Nucleus accumbens (tissue), 56 donors: ENCODE measurements around the gene ZNF529.
"Not testable (repeated sequence)": the region's sequence is repeated elsewhere in the genome, so short reads cannot be mapped to it uniquely, and the experiment has no call there.

Experiments
- DNase-seq, 56 donors: peaks; one replicate each; lab custom pipeline; 2025; lab: John Stamatoyannopoulos, UW

ZNF529 gene

GRCh38 chr19:36573020-36573894, at the start of gene ZNF529:
ZNF529 (minus strand) TSS chr19:36573292; CDS start chr19:36572346, 946 bp downstream.
- DNase-seq: peak; percentile 35 to 93 (median 80)

GRCh38 chr19:36605877-36606478, 32.9 kb upstream of the ZNF529 start:
- DNase-seq: no peak

GRCh38 chr19:36605101-36605876, 32.2 kb upstream of the ZNF529 start, which contains the start of gene ZNF382:
ZNF382 (plus strand) TSS chr19:36605313; CDS start chr19:36609915, 4,602 bp downstream.
- peak in 55 of 56 donors; percentile 13 to 88 (median 72) for DNase-seq

- DNase-seq: peak in 54 of 56 donors; percentile 11 to 86 (median 68)
Measured at GRCh38 chr19:36604656-36605100, 31.6 kb upstream of the ZNF529 start.

- DNase-seq: not testable (repeated sequence)
Measured at GRCh38 chr19:36602681-36603080, 29.6 kb upstream of the ZNF529 start.

- DNase-seq: no peak
Measured at GRCh38 chr19:36579255-36579654, 6.2 kb upstream of the ZNF529 start.

- DNase-seq: no peak
Measured at GRCh38 chr19:36577271-36577996, 4.3 kb upstream of the ZNF529 start.

GRCh38 chr19:36574741-36575140, 1.6 kb upstream of the ZNF529 start:
- no peak for DNase-seq

GRCh38 chr19:36573895-36574720, 1.0 kb upstream of the ZNF529 start:
- DNase-seq: peak in 2 of 56 donors; percentile 14 to 28

- no peak for DNase-seq
Measured at GRCh38 chr19:36572593-36573019, 486 bp downstream of the ZNF529 start.

- DNase-seq: no peak
Measured at GRCh38 chr19:36564391-36564790, 8.7 kb downstream of the ZNF529 start.

GRCh38 chr19:36547001-36547732, 25.9 kb downstream of the ZNF529 start:
- no peak for DNase-seq

GRCh38 chr19:36528921-36529518, 44.1 kb downstream of the ZNF529 start:
- peak in 4 of 56 donors; percentile 0 to 37 (median 18) for DNase-seq

- DNase-seq: peak; percentile 80 to 99 (median 96)
Measured at GRCh38 chr19:36528194-36528920, 44.7 kb downstream of the ZNF529 start, which contains the start of gene ZNF260. ZNF260 (minus strand) TSS chr19:36528271; CDS start chr19:36515238, 13,033 bp downstream.

GRCh38 chr19:36527873-36528193, 45.3 kb downstream of the ZNF529 start:
- no peak for DNase-seq

GRCh38 chr19:36527341-36527740, 45.8 kb downstream of the ZNF529 start:
- DNase-seq: no peak

GRCh38 chr19:36526581-36526980, 46.5 kb downstream of the ZNF529 start:
- DNase-seq: no peak
